Neural progenitor cell (in vitro differentiated cells): ENCODE data around the gene CA5A. TPM values are rescaled to one million over a fixed set of nuclear protein-coding genes. Genes with fewer than 3 reads are reported as not detected.

Experiments used
- DNase-seq: peaks from one replicate; pipeline ENCODE4 v3.0.0-alpha.2; 2016; ENCODE audit warnings: low spot score
- H2AFZ ChIP-seq: fragments of 200-600 bp; sonication (generic); replicated peaks from 2 replicates; pipeline ENCODE4 v1.6.1; 2016; ENCODE audit warnings: antibody characterized with exemption
- H3F3A ChIP-seq: fragments of 200-600 bp; sonication (generic); 2 replicates; pipeline ENCODE4 v1.6.1; 2016; ENCODE audit warnings: antibody characterized with exemption, low read depth
- H3K27ac ChIP-seq: fragments of 200-600 bp; sonication (generic); 2 replicates; pipeline ENCODE4 v1.5.1; 2016; ENCODE audit warnings: mild to moderate bottlenecking
- H3K27me3 ChIP-seq: fragments of 200-600 bp; sonication (generic); 2 replicates; pipeline ENCODE4 v1.6.1; 2016; ENCODE audit warnings: mild to moderate bottlenecking, moderate library complexity
- H3K36me3 ChIP-seq: fragments of 200-600 bp; sonication (generic); 2 replicates; pipeline ENCODE4 v1.5.1; 2016
- H3K4me1 ChIP-seq: fragments of 200-600 bp; sonication (generic); 2 replicates; pipeline ENCODE4 v1.6.1; 2016; ENCODE audit warnings: mixed run types
- H3K4me2 ChIP-seq: fragments of 200-600 bp; sonication (generic); 2 replicates; pipeline ENCODE4 v1.6.1; 2016
- H3K4me3 ChIP-seq: fragments of 200-600 bp; sonication (generic); 2 replicates; pipeline ENCODE4 v1.5.1; 2016
- H3K79me2 ChIP-seq: fragments of 200-600 bp; sonication (generic); 2 replicates; pipeline ENCODE4 v1.6.1; 2016; ENCODE audit warnings: low read depth
- H3K9ac ChIP-seq: fragments of 200-600 bp; sonication (generic); 2 replicates; pipeline ENCODE4 v1.6.1; 2016
- H3K9me3 ChIP-seq: fragments of 200-600 bp; sonication (generic); 2 replicates; pipeline ENCODE4 v1.5.1; 2016; ENCODE audit warnings: low read depth
- H4K20me1 ChIP-seq: fragments of 200-600 bp; sonication (generic); 2 replicates; pipeline ENCODE4 v1.6.1; 2016; ENCODE audit warnings: low read depth
- H3K27ac Mint-ChIP-seq: 3 replicates; pipeline ENCODE4 v1.8.0; 2021; ENCODE audit warnings: mixed read lengths
- H3K27me3 Mint-ChIP-seq: 2 replicates; pipeline ENCODE4 v1.8.0; 2022; ENCODE audit warnings: low read depth, mild to moderate bottlenecking, inconsistent platforms, moderate library complexity, mixed read lengths; ENCODE audit not compliant: insufficient read depth
- H3K36me3 Mint-ChIP-seq: 3 replicates; pipeline ENCODE4 v1.8.0; 2021; ENCODE audit warnings: mixed read lengths
- H3K4me1 Mint-ChIP-seq: 3 replicates; pipeline ENCODE4 v1.8.0; 2021; ENCODE audit warnings: mixed read lengths
- H3K4me3 Mint-ChIP-seq: 3 replicates; pipeline ENCODE4 v1.8.0; 2021; ENCODE audit warnings: mild to moderate bottlenecking, moderate library complexity, mixed read lengths
- H3K9me3 Mint-ChIP-seq: 3 replicates; pipeline ENCODE4 v1.8.0; 2020; ENCODE audit warnings: mixed read lengths
- CTCF ChIP-seq: fragments of 200-600 bp; sonication (generic); IDR thresholded peaks from 2 replicates; pipeline ENCODE4 v1.5.1; 2017; ENCODE audit warnings: antibody characterized with exemption, mild to moderate bottlenecking
- EZH2 ChIP-seq: fragments of 200-600 bp; sonication (generic); IDR thresholded peaks from 2 replicates; pipeline ENCODE4 v1.6.1; 2017; ENCODE audit warnings: antibody characterized with exemption, mild to moderate bottlenecking, moderate library complexity
- EZH2phosphoT487 ChIP-seq: fragments of 200-600 bp; sonication (generic); IDR thresholded peaks from 2 replicates; pipeline ENCODE4 v1.6.1; 2017; ENCODE audit warnings: antibody characterized with exemption
- total RNA-seq: library from RNA; depleted of rRNA; stranded (reverse); fragments of >200 nt; gene quantifications from 2 replicates; pipeline ENCODE4 v1.2.3, GENCODE V29; 2015; ENCODE audit warnings: low replicate concordance

The CA5A gene
- total RNA-seq, 1 donor from 2014 or later, result not detected

GRCh38 chr16:87926246-87927194, 9.8 kb downstream of the CA5A start:
- H3K79me2 ChIP-seq, result no peaks in the 10 kb centered on the region
- H3K9me3 ChIP-seq, result no peaks in the 10 kb centered on the region
- Mint-ChIP-seq H3K27ac (peak overlapping the region; percentile 88), H3K36me3 (no peaks in the 10 kb centered on the region), H3K27me3 (peaks cover 16% of the 10 kb centered on the region), H3K9me3 (peaks cover 2% of the 10 kb centered on the region), H3K4me1 (peaks cover 28% of the 10 kb centered on the region), H3K4me3 (no peak overlapping the region)
- no peak for DNase-seq
- no peaks in the 10 kb centered on the region for H3F3A ChIP-seq
- no peaks in the 10 kb centered on the region for H4K20me1 ChIP-seq
- H3K27me3 ChIP-seq, result no peaks in the 10 kb centered on the region
- H3K27ac ChIP-seq, result no peak overlapping the region
- H3K9ac ChIP-seq, result no peak overlapping the region
- no peak overlapping the region for H3K4me2 ChIP-seq
- peaks cover 8% of the 10 kb centered on the region for H3K4me1 ChIP-seq
- no peak overlapping the region for H3K4me3 ChIP-seq
- H2AFZ ChIP-seq, result no peak overlapping the region
- no peak for TF ChIP-seq EZH2phosphoT487
- TF ChIP-seq CTCF, result no peak
- no peak for TF ChIP-seq EZH2
- H3K36me3 ChIP-seq, result no peaks in the 10 kb centered on the region

GRCh38 chr16:87924811-87925670, 11.3 kb downstream of the CA5A start:
- H2AFZ ChIP-seq, result peak overlapping the region; percentile 26
- H3K9ac ChIP-seq, result no peak overlapping the region
- no peaks in the 10 kb centered on the region for H3F3A ChIP-seq
- H3K4me3 ChIP-seq, result no peak overlapping the region
- H4K20me1 ChIP-seq, result no peaks in the 10 kb centered on the region
- H3K9me3 ChIP-seq, result no peaks in the 10 kb centered on the region
- no peak for DNase-seq
- no peaks in the 10 kb centered on the region for H3K36me3 ChIP-seq
- no peak overlapping the region for H3K4me3 Mint-ChIP-seq
- no peak overlapping the region for H3K4me2 ChIP-seq
- no peak for TF ChIP-seq CTCF
- no peak for TF ChIP-seq EZH2
- no peak for TF ChIP-seq EZH2phosphoT487
- H3K27ac Mint-ChIP-seq, result peak overlapping the region; percentile 25
- H3K27me3 Mint-ChIP-seq, result peaks cover 16% of the 10 kb centered on the region
- no peak overlapping the region for H3K27ac ChIP-seq
- H3K9me3 Mint-ChIP-seq, result peaks cover 2% of the 10 kb centered on the region
- no peaks in the 10 kb centered on the region for H3K27me3 ChIP-seq
- no peaks in the 10 kb centered on the region for H3K79me2 ChIP-seq
- peaks cover 8% of the 10 kb centered on the region for H3K4me1 ChIP-seq
- peaks cover 24% of the 10 kb centered on the region for H3K4me1 Mint-ChIP-seq
- H3K36me3 Mint-ChIP-seq, result no peaks in the 10 kb centered on the region

GRCh38 chr16:87924041-87924810, 12.1 kb downstream of the CA5A start:
- H3K4me2 ChIP-seq, result no peak overlapping the region
- Mint-ChIP-seq H3K27me3 (peaks cover 14% of the 10 kb centered on the region), H3K36me3 (no peaks in the 10 kb centered on the region), H3K9me3 (no peaks in the 10 kb centered on the region), H3K4me1 (peaks cover 21% of the 10 kb centered on the region), H3K4me3 (no peak overlapping the region), H3K27ac (peak overlapping the region; percentile 94)
- peaks cover 8% of the 10 kb centered on the region for H3K4me1 ChIP-seq
- no peak overlapping the region for H3K9ac ChIP-seq
- H3K27ac ChIP-seq, result no peak overlapping the region
- H2AFZ ChIP-seq, result peak overlapping the region; percentile 26
- no peak overlapping the region for H3K4me3 ChIP-seq
- H3K79me2 ChIP-seq, result no peaks in the 10 kb centered on the region
- no peaks in the 10 kb centered on the region for H3K27me3 ChIP-seq
- no peak for TF ChIP-seq EZH2phosphoT487
- DNase-seq, result no peak
- no peaks in the 10 kb centered on the region for H3K9me3 ChIP-seq
- H3F3A ChIP-seq, result no peaks in the 10 kb centered on the region
- H4K20me1 ChIP-seq, result no peaks in the 10 kb centered on the region
- H3K36me3 ChIP-seq, result no peaks in the 10 kb centered on the region
